Adrenal gland (tissue), 12 donors: ENCODE measurements around the gene UBE2QL1. TPM values are rescaled to one million over a fixed set of nuclear protein-coding genes. Genes with fewer than 3 reads are reported as not detected.

ENCODE experiments used
- DNase-seq, 7 donors: peaks; one replicate each; pipeline ENCODE4 v3.0.0-alpha.2; 2019 to 2020
- H3K27ac ChIP-seq, 5 donors: fragments of 200-600 bp; sonication (generic) in 4 of 5; 1 replicate in 3 of 5; 2 replicates in 2 of 5; pipeline versions ENCODE4 v1.5.1 to v1.8.0; 2016 to 2020; ENCODE audit warnings: mild to moderate bottlenecking in 1 of 5
- H3K27me3 ChIP-seq: fragments of 200-600 bp; 2 replicates; pipeline ENCODE4 v1.8.0; 2021
- H3K36me3 ChIP-seq, 2 donors: fragments of 200-600 bp; replicated peaks in 1 of 2; 1 replicate in 1 of 2; 2 replicates in 1 of 2; pipeline versions ENCODE4 v1.5.1 to v1.8.0; 2018 to 2022
- H3K4me1 ChIP-seq, 2 donors: fragments of 200-600 bp; replicated peaks in 1 of 2; 1 replicate in 1 of 2; 2 replicates in 1 of 2; pipeline versions ENCODE4 v1.5.1 to v1.8.0; 2018 to 2021
- H3K4me3 ChIP-seq, 4 donors: fragments of 200-600 bp; sonication (generic) in 3 of 4; one replicate each; pipeline ENCODE4 v1.5.1; 2016 to 2018
- H3K9me3 ChIP-seq, 3 donors: fragments of 200-600 bp; sonication (generic) in 1 of 3; replicated peaks in 1 of 3; 1 replicate in 2 of 3; 2 replicates in 1 of 3; pipeline versions ENCODE4 v1.5.1 to v1.8.0; 2016 to 2021
- POLR2A ChIP-seq, 2 donors: fragments of 450-650 bp; IDR thresholded peaks; one replicate each; pipeline ENCODE4 v1.6.1; 2017; ENCODE audit warnings: antibody characterized with exemption in 2 of 2, mild to moderate bottlenecking in 2 of 2, moderate library complexity in 1 of 2
- WGBS, 4 donors: extraction: QIAGEN DNeasy Blood & Tissue Kit in 2 of 4; methylation state at CpG; one replicate each; pipeline versions ENCODE4 v1.1.5 to v1.1.7; 2013 to 2017; 5-methylcytosine and 5-hydroxymethylcytosine counted together
- intact Hi-C, 2 donors: fragments of 100-400 bp; cut with DNase I; formaldehyde crosslinking; loops; one replicate each; pipeline versions ENCODE4 v1.14.1 to v1.15.0; 2022 to 2023
- polyA plus RNA-seq, 3 donors: library from polyadenylated mRNA; stranded (reverse); fragments of 200-250 nt in 2 of 3; fragments of 350-450 nt in 1 of 3; fragmentation: Illumina TruSeq in 1 of 3; extraction: RNeasy Lipid Tissue Mini Kit (QIAGEN cat#74804) in 1 of 3; gene quantifications; one replicate each; pipeline ENCODE4 v1.2.3, GENCODE V29; 2013 to 2014
- total RNA-seq, 9 donors: library from RNA; depleted of rRNA in 4 of 9; stranded (reverse); fragments of >200 nt in 4 of 9; fragments of 120-200 nt in 1 of 9; fragmentation: NEBNext Ultra II Directional in 1 of 9; extraction: Animal tissue kit (Norgen Biotek cat#: 25700) in 1 of 9; gene quantifications; one replicate each; pipeline versions ENCODE4 v1.1.0 to v1.2.4, GENCODE V29; 2013 to 2023
- TF ChIP-seq, protein P1 (sequence below), 6 experiments: fragments of 450-650 bp in 4 of 6; fragments of 200-600 bp in 2 of 6; sonication (generic) in 1 of 6; IDR thresholded peaks; 1 replicate in 5 of 6; 2 replicates in 1 of 6; pipeline versions ENCODE4 v1.5.1 to v1.8.0; 2016 to 2021; ENCODE audit warnings: antibody characterized with exemption in 6 of 6, mild to moderate bottlenecking in 2 of 6, moderate library complexity in 1 of 6
- donor health status: healthy with polysubstance abuse.
- donor health status: Bipolar disorder and iron deficiency.
- donor health status: DM: yes; HTN: yes; CAD: no.
- donor health status: DM: no; HTN: no; CAD: no.
- donor health status: DM: no; HTN: no; CAD: no.
- donor health status: DM: yes; HTN: yes; CAD: no.

Gene UBE2QL1
- total and polyA plus RNA-seq, 12 donors = 0.12 to 3.4 (median 1.1) TPM

DNA sequence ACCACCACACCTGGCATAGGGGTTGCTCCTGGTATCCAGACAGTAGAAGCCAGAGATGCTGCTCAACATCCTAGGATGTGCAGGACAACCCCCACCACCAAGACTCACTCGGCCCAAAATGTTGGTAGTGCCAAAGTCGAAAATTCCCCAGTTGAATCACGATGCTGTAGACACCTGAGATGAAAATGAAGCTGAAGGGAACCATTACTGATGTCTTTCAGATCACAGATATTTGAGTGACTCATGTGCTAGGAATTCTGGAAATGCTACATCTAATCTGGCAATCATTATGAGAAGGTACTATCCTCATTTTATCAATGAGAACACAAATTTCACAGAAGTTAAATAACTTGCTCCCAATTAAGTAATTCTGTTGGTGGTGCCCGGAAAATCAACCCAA, 21.0 kb upstream of the UBE2QL1 start:
- WGBS, 4 donors = 72 to 83% (median 79%) methylated on average over 4 of the region's 4 CpGs

DNA sequence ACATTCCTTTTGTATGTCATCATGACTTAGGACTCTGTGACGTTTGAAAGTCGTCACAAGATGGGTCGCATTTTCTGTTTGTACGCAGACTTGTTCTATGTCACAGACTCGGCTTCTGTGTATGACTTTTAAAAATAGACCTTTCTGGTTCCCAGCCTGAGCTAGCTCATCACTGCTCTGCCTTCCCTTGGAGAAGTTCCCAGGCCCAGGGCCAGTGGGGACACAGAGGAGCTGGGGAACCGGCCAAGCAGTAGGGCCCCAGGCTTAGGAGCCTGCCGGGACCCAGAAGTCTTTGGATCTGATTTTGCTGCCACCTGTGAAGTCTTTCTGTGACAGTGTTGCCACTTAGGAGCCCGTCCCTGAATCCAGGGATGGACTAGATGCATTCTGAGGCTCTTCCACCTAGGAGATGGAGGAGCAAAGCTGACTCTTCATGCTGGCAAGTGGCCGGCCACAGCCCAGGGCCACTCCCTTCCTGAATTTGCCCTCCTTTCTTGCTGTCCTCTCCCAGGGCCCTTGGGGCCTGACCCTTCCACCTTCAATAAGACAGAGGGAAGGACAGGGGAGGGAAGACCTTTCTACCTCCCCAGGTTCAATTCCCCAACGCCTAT, 18.1 kb upstream of the UBE2QL1 start:
- no peak for TF ChIP-seq POLR2A (IDR thresholded peaks at IDR 0.05)
- TF ChIP-seq, protein P1, sequence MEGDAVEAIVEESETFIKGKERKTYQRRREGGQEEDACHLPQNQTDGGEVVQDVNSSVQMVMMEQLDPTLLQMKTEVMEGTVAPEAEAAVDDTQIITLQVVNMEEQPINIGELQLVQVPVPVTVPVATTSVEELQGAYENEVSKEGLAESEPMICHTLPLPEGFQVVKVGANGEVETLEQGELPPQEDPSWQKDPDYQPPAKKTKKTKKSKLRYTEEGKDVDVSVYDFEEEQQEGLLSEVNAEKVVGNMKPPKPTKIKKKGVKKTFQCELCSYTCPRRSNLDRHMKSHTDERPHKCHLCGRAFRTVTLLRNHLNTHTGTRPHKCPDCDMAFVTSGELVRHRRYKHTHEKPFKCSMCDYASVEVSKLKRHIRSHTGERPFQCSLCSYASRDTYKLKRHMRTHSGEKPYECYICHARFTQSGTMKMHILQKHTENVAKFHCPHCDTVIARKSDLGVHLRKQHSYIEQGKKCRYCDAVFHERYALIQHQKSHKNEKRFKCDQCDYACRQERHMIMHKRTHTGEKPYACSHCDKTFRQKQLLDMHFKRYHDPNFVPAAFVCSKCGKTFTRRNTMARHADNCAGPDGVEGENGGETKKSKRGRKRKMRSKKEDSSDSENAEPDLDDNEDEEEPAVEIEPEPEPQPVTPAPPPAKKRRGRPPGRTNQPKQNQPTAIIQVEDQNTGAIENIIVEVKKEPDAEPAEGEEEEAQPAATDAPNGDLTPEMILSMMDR (IDR thresholded peaks at IDR 0.05) = no peak
- intact Hi-C loops = no loop called here
- Histone ChIP-seq H3K4me3 (no peak overlapping the region), H3K27ac (no peak overlapping the region), H3K4me1 (no peaks in the 10 kb centered on the region), H3K36me3 (no peaks in the 10 kb centered on the region), H3K27me3 (peaks cover 9% of the 10 kb centered on the region), H3K9me3 (no peaks in the 10 kb centered on the region)
- 67 to 76% (median 72%) methylated on average over 7 to 10 of the region's 10 CpGs for WGBS, 4 donors
- no peak for DNase-seq

More for the DNA sequence above, 21.0 kb upstream of the UBE2QL1 start:
- no peak overlapping the region for H3K4me3 ChIP-seq
- intact Hi-C loops = no loop called here
- H3K27me3 ChIP-seq = no peaks in the 10 kb centered on the region
- no peak for TF ChIP-seq POLR2A (IDR thresholded peaks at IDR 0.05)
- TF ChIP-seq, protein P1 (IDR thresholded peaks at IDR 0.05) = no peak
- no peaks in the 10 kb centered on the region for H3K4me1 ChIP-seq
- H3K27ac ChIP-seq = no peak overlapping the region
- H3K36me3 ChIP-seq = no peaks in the 10 kb centered on the region
- H3K9me3 ChIP-seq = no peaks in the 10 kb centered on the region
- DNase-seq = no peak

DNA sequence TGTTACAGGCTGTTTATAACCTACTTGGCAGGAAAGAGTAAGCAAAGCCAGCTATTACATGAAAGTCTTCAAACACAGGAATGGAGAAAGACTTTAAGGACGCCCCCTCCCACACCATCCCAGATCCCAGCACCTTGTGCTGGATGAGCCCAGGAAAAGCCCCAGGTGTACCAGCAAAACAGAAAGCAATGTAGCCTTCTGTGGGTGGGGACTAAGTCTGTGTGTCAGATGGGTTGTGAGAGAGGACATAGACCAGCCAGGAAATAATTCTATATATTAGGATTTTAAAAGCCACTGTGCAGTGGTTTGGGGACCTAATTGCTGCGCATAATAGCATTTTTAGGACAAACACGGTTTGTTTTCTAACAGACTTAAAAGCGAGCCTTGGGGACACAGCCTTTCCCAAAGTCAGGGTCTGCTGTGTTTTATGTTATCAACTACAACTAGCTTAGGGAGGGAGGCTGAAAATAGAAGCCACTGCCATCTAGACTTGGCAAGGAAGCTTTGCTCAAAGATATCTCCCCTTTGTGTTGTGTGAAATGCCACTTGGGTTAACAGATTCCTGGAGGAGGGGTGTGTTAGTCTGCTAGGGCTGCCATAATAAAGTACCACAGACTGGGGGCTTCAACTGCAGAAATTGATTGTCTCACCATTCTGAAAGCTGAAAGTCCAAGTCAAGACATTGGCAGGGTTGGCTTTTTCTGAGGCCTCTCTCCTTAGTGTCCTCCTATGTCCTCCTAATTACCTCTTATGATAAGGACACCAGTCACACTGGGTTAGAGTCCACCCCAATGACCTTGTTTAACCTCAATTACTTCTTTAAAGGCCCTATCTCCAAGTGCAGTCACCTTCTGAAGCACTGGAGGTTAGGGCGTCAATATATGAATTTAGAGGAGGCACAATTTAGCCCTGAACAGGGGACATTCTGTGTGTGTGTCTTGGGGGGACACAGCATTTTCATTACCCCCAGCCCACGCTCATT, 17.2 kb upstream of the UBE2QL1 start:
- DNase-seq = no peak
- Histone ChIP-seq H3K36me3 (no peaks in the 10 kb centered on the region), H3K27ac (no peak overlapping the region), H3K27me3 (peaks cover 9% of the 10 kb centered on the region), H3K4me3 (no peak overlapping the region), H3K4me1 (no peaks in the 10 kb centered on the region), H3K9me3 (no peaks in the 10 kb centered on the region)
- intact Hi-C loops = no loop called here
- WGBS, 4 donors = 69 to 74% (median 72%) methylated on average over 6 of the region's 6 CpGs
- TF ChIP-seq, protein P1 (IDR thresholded peaks at IDR 0.05) = no peak
- TF ChIP-seq POLR2A (IDR thresholded peaks at IDR 0.05) = no peak

DNA sequence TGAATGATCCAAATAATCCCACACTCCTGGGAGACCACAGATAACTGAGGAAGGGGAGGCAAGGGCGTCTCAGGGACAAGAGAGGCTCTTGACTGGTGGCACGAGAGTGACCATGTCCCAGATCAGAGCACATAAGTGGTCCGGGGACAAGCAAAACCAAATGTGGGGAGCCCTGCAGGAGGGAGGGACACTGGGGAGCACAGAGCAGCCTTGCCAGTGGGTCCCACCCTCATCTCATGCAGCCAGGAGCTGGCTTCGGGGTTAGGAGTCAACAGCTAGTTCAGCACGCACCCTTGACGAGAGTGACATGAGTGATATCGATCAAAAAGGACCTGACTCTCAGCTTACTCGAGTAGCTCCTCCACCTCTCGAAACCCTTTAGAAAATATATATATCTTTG, 16.5 kb upstream of the UBE2QL1 start:
- no peak for DNase-seq
- no peaks in the 10 kb centered on the region for H3K9me3 ChIP-seq
- TF ChIP-seq POLR2A (IDR thresholded peaks at IDR 0.05) = no peak
- TF ChIP-seq, protein P1 (IDR thresholded peaks at IDR 0.05) = no peak
- H3K27ac ChIP-seq = no peak overlapping the region
- no peaks in the 10 kb centered on the region for H3K4me1 ChIP-seq
- H3K36me3 ChIP-seq = no peaks in the 10 kb centered on the region
- intact Hi-C loops = no loop called here
- peaks cover 9% of the 10 kb centered on the region for H3K27me3 ChIP-seq
- no peak overlapping the region for H3K4me3 ChIP-seq
- 69 to 79% (median 74%) methylated on average over 9 of the region's 9 CpGs for WGBS, 4 donors
